Nephron progenitor cell (in vitro differentiated cells): ENCODE results near the gene TBL1XR1.
A peak's percentile ranks its signal among the peaks of the same experiment; 100 is the strongest.

Experiments
- DNase-seq: peaks from one replicate; pipeline ENCODE4 v3.0.0; 2021
- H3K27ac Mint-ChIP-seq: 2 replicates; pipeline ENCODE4 v1.8.0; 2021; ENCODE audit warnings: mild to moderate bottlenecking, moderate library complexity, mixed read lengths
- H3K27me3 Mint-ChIP-seq: 2 replicates; pipeline ENCODE4 v1.8.0; 2021; ENCODE audit warnings: mild to moderate bottlenecking, low read depth, mixed read lengths; ENCODE audit not compliant: poor library complexity
- H3K36me3 Mint-ChIP-seq: 2 replicates; pipeline ENCODE4 v1.8.0; 2021; ENCODE audit warnings: low read depth, mixed read lengths
- H3K4me1 Mint-ChIP-seq: 2 replicates; pipeline ENCODE4 v1.8.0; 2021; ENCODE audit warnings: mixed read lengths
- H3K4me3 Mint-ChIP-seq: 2 replicates; pipeline ENCODE4 v1.8.0; 2021; ENCODE audit warnings: mild to moderate bottlenecking, moderate library complexity, mixed read lengths
- H3K9me3 Mint-ChIP-seq: 2 replicates; pipeline ENCODE4 v1.8.0; 2021; ENCODE audit warnings: mild to moderate bottlenecking, moderate library complexity, mixed read lengths
- TF ChIP-seq, protein P1 (sequence below): fragments of 200-600 bp; sonication (generic); IDR thresholded peaks from 2 replicates; pipeline ENCODE4 v1.5.0; 2021; ENCODE audit warnings: antibody characterized with exemption

TBL1XR1 gene

DNA sequence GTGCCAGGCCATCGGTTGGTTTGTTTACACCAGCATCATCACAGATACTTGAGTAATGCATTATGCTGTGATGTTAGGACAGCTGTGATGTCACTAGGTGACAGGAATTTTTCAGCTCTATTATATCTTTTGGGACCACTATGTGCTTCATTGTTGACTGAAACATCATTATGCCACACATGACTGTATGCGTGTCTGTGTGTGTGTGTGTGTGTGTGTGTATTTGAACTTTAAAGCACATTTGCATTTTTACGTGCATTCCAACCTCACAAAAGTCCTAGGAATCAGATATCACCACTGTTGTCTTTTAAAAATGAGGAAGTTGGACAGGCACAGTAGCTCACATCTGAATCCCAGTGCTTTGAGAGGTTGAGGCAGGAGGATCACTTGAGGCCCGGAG, 223.0 kb downstream of the TBL1XR1 start:
- no peak overlapping the region for H3K27ac Mint-ChIP-seq
- no peaks in the 10 kb centered on the region for H3K9me3 Mint-ChIP-seq
- TF ChIP-seq, protein P1, sequence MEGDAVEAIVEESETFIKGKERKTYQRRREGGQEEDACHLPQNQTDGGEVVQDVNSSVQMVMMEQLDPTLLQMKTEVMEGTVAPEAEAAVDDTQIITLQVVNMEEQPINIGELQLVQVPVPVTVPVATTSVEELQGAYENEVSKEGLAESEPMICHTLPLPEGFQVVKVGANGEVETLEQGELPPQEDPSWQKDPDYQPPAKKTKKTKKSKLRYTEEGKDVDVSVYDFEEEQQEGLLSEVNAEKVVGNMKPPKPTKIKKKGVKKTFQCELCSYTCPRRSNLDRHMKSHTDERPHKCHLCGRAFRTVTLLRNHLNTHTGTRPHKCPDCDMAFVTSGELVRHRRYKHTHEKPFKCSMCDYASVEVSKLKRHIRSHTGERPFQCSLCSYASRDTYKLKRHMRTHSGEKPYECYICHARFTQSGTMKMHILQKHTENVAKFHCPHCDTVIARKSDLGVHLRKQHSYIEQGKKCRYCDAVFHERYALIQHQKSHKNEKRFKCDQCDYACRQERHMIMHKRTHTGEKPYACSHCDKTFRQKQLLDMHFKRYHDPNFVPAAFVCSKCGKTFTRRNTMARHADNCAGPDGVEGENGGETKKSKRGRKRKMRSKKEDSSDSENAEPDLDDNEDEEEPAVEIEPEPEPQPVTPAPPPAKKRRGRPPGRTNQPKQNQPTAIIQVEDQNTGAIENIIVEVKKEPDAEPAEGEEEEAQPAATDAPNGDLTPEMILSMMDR: no peak
- no peaks in the 10 kb centered on the region for H3K36me3 Mint-ChIP-seq
- no peak for DNase-seq
- no peaks in the 10 kb centered on the region for H3K4me1 Mint-ChIP-seq
- H3K27me3 Mint-ChIP-seq: peaks cover 2% of the 10 kb centered on the region
- no peak overlapping the region for H3K4me3 Mint-ChIP-seq

DNA sequence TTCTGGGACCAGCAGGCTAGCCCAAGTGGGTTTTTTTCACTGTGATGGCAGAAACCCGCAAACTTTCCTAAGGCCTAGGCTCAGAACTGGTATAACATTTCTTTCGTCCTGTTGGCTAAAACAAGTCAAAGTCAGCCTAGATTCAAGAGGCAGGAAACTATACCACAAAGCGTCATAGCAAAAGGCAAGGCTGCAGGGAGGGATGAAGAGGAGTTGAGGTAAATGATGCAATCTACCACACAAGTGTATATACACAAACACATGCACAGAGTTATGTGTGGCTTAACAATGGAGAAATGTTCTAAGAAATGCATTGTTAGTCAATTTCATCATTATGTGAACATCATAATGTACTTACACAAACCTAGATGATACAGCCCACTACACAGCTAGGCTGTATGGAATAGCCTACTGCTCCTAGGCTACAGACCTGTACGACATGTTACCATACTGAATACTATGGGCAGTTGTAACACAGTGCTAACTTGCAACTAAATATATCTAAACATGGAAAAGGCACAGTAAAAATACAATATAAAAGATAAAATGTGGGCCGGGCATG, 225.6 kb downstream of the TBL1XR1 start:
- no peaks in the 10 kb centered on the region for H3K36me3 Mint-ChIP-seq
- TF ChIP-seq, protein P1: no peak
- no peak overlapping the region for H3K27ac Mint-ChIP-seq
- no peak for DNase-seq
- no peaks in the 10 kb centered on the region for H3K27me3 Mint-ChIP-seq
- H3K9me3 Mint-ChIP-seq: no peaks in the 10 kb centered on the region
- H3K4me1 Mint-ChIP-seq: no peaks in the 10 kb centered on the region
- no peak overlapping the region for H3K4me3 Mint-ChIP-seq

DNA sequence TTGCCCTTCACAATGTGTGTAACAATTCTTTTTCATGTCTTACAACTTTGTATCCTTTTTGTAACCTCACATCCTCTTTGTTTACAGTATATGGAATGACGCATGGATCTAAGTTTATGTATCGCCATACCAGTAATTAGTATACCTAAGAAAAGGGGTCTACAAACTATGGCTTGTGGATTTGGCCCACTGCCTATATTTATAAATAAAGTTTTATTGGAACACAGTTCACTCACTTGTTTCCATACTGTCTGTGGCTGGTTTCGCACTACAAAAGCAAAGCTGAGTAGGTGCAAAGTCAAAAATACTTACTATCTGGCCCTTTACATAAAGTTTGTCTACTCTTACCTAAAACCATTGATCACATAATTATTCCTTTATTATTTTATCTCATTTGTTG, 226.5 kb downstream of the TBL1XR1 start:
- Mint-ChIP-seq H3K4me3 (no peak overlapping the region), H3K4me1 (no peaks in the 10 kb centered on the region), H3K27ac (no peak overlapping the region), H3K27me3 (no peaks in the 10 kb centered on the region), H3K9me3 (no peaks in the 10 kb centered on the region), H3K36me3 (no peaks in the 10 kb centered on the region)
- TF ChIP-seq, protein P1: no peak
- DNase-seq: no peak

DNA sequence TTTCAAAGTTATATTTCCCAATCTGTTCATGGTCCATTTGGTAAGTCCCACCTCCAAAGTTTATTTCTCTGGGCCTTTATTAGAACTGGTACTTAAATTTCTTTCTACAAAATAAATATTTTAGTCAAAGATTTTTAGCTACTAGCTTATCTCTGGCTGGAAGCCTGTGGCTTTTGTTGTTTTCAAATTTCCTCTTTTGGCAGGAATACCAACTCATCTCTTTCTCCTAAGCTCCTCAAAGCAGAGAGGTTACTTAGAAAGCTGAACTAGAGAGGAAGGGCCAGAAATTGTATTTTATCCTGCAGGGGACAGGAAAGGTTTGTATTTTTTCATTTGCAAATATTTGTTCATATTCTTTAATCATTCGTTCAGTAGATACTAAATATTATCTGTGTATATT, 227.8 kb downstream of the TBL1XR1 start:
- H3K36me3 Mint-ChIP-seq: no peaks in the 10 kb centered on the region
- no peak overlapping the region for H3K4me3 Mint-ChIP-seq
- TF ChIP-seq, protein P1: no peak
- H3K9me3 Mint-ChIP-seq: no peaks in the 10 kb centered on the region
- peak overlapping the region; percentile 59 for H3K27ac Mint-ChIP-seq
- no peak for DNase-seq
- H3K4me1 Mint-ChIP-seq: no peaks in the 10 kb centered on the region
- no peaks in the 10 kb centered on the region for H3K27me3 Mint-ChIP-seq
